Endodermal cell (in vitro differentiated cells): ENCODE data around the gene KCNJ12. TPM values are rescaled to one million over a fixed set of nuclear protein-coding genes. Genes with fewer than 3 reads are reported as not detected.
"Not testable (repeated sequence)": the region's sequence is repeated elsewhere in the genome, so short reads cannot be mapped to it uniquely, and the experiment has no call there.

Experiments
- DNase-seq: peaks from one replicate; pipeline ENCODE4 v3.0.0-alpha.2; 2017
- H3K27ac ChIP-seq: 2 replicates; pipeline ENCODE4 v1.5.1; 2013; ENCODE audit warnings: mild to moderate bottlenecking, low read depth, low read length, moderate library complexity
- H3K27me3 ChIP-seq: 2 replicates; pipeline ENCODE4 v1.6.1; 2013; ENCODE audit warnings: mild to moderate bottlenecking, low read length, moderate library complexity; ENCODE audit not compliant: insufficient read depth, control insufficient read depth, poor library complexity, severe bottlenecking
- H3K36me3 ChIP-seq: 2 replicates; pipeline ENCODE4 v1.7.0; 2013; ENCODE audit warnings: mild to moderate bottlenecking, low read length, moderate library complexity; ENCODE audit not compliant: control insufficient read depth, insufficient read depth
- H3K4me1 ChIP-seq: one replicate; pipeline ENCODE4 v1.7.0; 2013; ENCODE audit warnings: low read length; ENCODE audit not compliant: control insufficient read depth, insufficient read depth
- H3K4me3 ChIP-seq: 2 replicates; pipeline ENCODE4 v1.5.1; 2013; ENCODE audit warnings: mild to moderate bottlenecking, low read length, moderate library complexity
- H3K9ac ChIP-seq: 2 replicates; pipeline ENCODE4 v1.6.1; 2013; ENCODE audit warnings: mild to moderate bottlenecking, low read length, moderate library complexity; ENCODE audit not compliant: poor library complexity, severe bottlenecking; ENCODE audit errors: extremely low read depth
- H3K9me3 ChIP-seq: 2 replicates; pipeline ENCODE4 v1.6.1; 2013; ENCODE audit warnings: mild to moderate bottlenecking, low read length, moderate library complexity; ENCODE audit not compliant: control insufficient read depth
- H3K27ac Mint-ChIP-seq: 2 replicates; pipeline ENCODE4 v1.8.0; 2020; ENCODE audit warnings: mixed read lengths
- H3K27me3 Mint-ChIP-seq: 2 replicates; pipeline ENCODE4 v1.8.0; 2021; ENCODE audit warnings: mild to moderate bottlenecking, mixed read lengths; ENCODE audit not compliant: insufficient read depth
- H3K36me3 Mint-ChIP-seq: 2 replicates; pipeline ENCODE4 v1.8.0; 2020; ENCODE audit warnings: low read depth, mixed read lengths
- H3K4me1 Mint-ChIP-seq: 2 replicates; pipeline ENCODE4 v1.8.0; 2020; ENCODE audit warnings: mixed read lengths
- H3K4me3 Mint-ChIP-seq: 2 replicates; pipeline ENCODE4 v1.8.0; 2020; ENCODE audit warnings: mild to moderate bottlenecking, moderate library complexity, mixed read lengths
- H3K9me3 Mint-ChIP-seq: 2 replicates; pipeline ENCODE4 v1.8.0; 2020; ENCODE audit warnings: mild to moderate bottlenecking, mixed read lengths
- WGBS, 2 experiments: methylation state at CpG; one replicate each; pipeline versions ENCODE4 v1.1.5 to v1.1.7; 2013; ENCODE audit warnings: missing lambda C conversion rate in 2 of 2, mixed read lengths in 1 of 2; ENCODE audit not compliant: insufficient coverage in 1 of 2, insufficient read length in 1 of 2; 5-methylcytosine and 5-hydroxymethylcytosine counted together
- total RNA-seq, 2 donors: library from RNA; stranded (reverse); fragmentation: NEBNext Ultra II Directional in 1 of 2; extraction: Animal tissue kit (Norgen Biotek cat#: 25700) in 1 of 2; gene quantifications; 2 replicates in 1 of 2; 3 replicates in 1 of 2; pipeline ENCODE4 v1.2.1, GENCODE V29; 2021
- TF ChIP-seq, protein P1 (sequence below): fragments of 200-600 bp; sonication (generic); conservative IDR thresholded peaks from 2 replicates; pipeline ENCODE4 v1.5.0; 2021; ENCODE audit warnings: antibody characterized with exemption, mild to moderate bottlenecking

Gene KCNJ12
- total RNA-seq, 2 donors from 2014 or later, result 2.3 to 2.6 TPM

- Histone ChIP-seq H3K27ac (no peak overlapping the region), H3K9me3 (no peaks in the 10 kb centered on the region), H3K4me3 (no peak overlapping the region), H3K36me3 (no peaks in the 10 kb centered on the region), H3K27me3 (peaks cover 14% of the 10 kb centered on the region), H3K9ac (no peak overlapping the region), H3K4me1 (no peaks in the 10 kb centered on the region)
- H3K9me3 Mint-ChIP-seq, result peaks cover 4% of the 10 kb centered on the region
- H3K36me3 Mint-ChIP-seq, result no peaks in the 10 kb centered on the region
- peaks cover 11% of the 10 kb centered on the region for H3K4me1 Mint-ChIP-seq
- H3K27me3 Mint-ChIP-seq, result peaks cover 65% of the 10 kb centered on the region
- TF ChIP-seq, protein P1, sequence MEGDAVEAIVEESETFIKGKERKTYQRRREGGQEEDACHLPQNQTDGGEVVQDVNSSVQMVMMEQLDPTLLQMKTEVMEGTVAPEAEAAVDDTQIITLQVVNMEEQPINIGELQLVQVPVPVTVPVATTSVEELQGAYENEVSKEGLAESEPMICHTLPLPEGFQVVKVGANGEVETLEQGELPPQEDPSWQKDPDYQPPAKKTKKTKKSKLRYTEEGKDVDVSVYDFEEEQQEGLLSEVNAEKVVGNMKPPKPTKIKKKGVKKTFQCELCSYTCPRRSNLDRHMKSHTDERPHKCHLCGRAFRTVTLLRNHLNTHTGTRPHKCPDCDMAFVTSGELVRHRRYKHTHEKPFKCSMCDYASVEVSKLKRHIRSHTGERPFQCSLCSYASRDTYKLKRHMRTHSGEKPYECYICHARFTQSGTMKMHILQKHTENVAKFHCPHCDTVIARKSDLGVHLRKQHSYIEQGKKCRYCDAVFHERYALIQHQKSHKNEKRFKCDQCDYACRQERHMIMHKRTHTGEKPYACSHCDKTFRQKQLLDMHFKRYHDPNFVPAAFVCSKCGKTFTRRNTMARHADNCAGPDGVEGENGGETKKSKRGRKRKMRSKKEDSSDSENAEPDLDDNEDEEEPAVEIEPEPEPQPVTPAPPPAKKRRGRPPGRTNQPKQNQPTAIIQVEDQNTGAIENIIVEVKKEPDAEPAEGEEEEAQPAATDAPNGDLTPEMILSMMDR, result no peak
- no peak overlapping the region for H3K4me3 Mint-ChIP-seq
- no peak for DNase-seq
- WGBS, 2 experiments, result 82 to 95% methylated on average over 3 to 4 of the region's 4 CpGs
- no peak overlapping the region for H3K27ac Mint-ChIP-seq
Measured at GRCh38 chr17:21454441-21454840, 78.3 kb downstream of the KCNJ12 start.

DNA sequence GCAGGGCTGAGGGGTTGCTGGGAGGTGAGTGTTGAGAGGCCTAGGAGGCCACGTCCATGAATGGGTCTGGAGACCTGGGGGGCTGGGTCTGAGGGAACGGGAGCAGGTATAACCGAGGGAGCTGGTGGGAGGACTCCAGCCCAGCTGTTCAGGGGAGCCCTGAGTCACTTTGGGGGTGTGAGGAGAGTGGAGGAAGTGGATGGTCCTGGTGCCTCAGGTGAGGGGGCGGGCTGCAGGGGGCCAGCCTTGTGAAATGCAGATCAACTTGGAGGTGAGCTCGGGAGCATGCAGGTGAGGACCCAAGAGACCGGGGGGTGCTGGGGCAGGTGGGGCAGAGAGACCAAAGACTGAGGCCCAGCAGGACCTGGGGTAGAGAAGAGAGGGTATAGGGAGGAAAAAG lies 79.6 kb downstream of the KCNJ12 start:
- peaks cover 4% of the 10 kb centered on the region for H3K9me3 Mint-ChIP-seq
- Histone ChIP-seq H3K4me1 (no peaks in the 10 kb centered on the region), H3K4me3 (no peak overlapping the region), H3K36me3 (no peaks in the 10 kb centered on the region), H3K27me3 (peaks cover 14% of the 10 kb centered on the region), H3K27ac (no peak overlapping the region), H3K9me3 (no peaks in the 10 kb centered on the region), H3K9ac (no peak overlapping the region)
- peaks cover 73% of the 10 kb centered on the region for H3K27me3 Mint-ChIP-seq
- H3K4me3 Mint-ChIP-seq, result no peak overlapping the region
- no peak for DNase-seq
- peaks cover 11% of the 10 kb centered on the region for H3K4me1 Mint-ChIP-seq
- no peaks in the 10 kb centered on the region for H3K36me3 Mint-ChIP-seq
- TF ChIP-seq, protein P1, result no peak
- 97% methylated on average over 6 of the region's 6 CpGs; no CpG with 5 or more reads in 1 of the 2 experiments for WGBS, 2 experiments
- no peak overlapping the region for H3K27ac Mint-ChIP-seq

DNA sequence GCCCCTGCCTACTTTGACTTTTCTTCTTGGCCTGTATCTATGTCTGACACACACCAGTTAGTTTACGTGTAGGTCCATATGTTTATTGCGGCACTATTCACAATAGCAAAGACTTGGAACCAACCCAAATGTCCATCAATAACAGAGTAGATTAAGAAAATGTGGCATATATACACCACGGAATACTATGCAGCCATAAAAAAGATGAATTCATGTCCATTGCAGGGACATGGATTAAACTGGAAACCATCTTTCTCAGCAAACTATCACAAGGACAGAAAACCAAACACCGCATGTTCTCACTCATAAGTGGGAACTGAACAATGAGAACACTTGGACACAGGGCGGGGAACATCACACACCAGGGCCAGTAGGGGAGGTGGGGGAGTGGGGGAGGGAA lies 80.3 kb downstream of the KCNJ12 start:
- WGBS, 2 experiments, result 89 to 91% methylated on average over 3 to 4 of the region's 5 CpGs
- not testable (repeated sequence) for H3K9me3 Mint-ChIP-seq, H3K27ac ChIP-seq, H3K36me3 Mint-ChIP-seq, H3K4me1 ChIP-seq, H3K27ac Mint-ChIP-seq, DNase-seq, H3K4me3 Mint-ChIP-seq, H3K9me3 ChIP-seq, H3K36me3 ChIP-seq, H3K9ac ChIP-seq, H3K4me3 ChIP-seq
- Mint-ChIP-seq H3K27me3 (peaks cover 72% of the 10 kb centered on the region), H3K4me1 (peaks cover 11% of the 10 kb centered on the region)
- H3K27me3 ChIP-seq, result peaks cover 14% of the 10 kb centered on the region
